DOHH2 (cell line): Measurements from ENCODE around the gene IRF9.

Experiments used
- H3F3A ChIP-seq: fragments of 200-600 bp; sonication (generic), shearing (Covaris generic); 2 replicates; pipeline ENCODE4 v1.6.0; 2016; ENCODE audit warnings: antibody characterized with exemption, mild to moderate bottlenecking; ENCODE audit not compliant: control insufficient read depth, insufficient read depth
- H3K27ac ChIP-seq: fragments of 200-600 bp; sonication (generic); 2 replicates; pipeline ENCODE4 v1.5.1; 2014; ENCODE audit warnings: low read depth, mild to moderate bottlenecking, low read length, moderate library complexity
- H3K27me3 ChIP-seq: fragments of 200-600 bp; sonication (generic); 2 replicates; pipeline ENCODE4 v1.6.1; 2014; ENCODE audit warnings: mild to moderate bottlenecking, low read length, mixed read lengths; ENCODE audit not compliant: control insufficient read depth
- H3K36me3 ChIP-seq: fragments of 200-600 bp; sonication (generic); 2 replicates; pipeline ENCODE4 v1.6.1; 2014; ENCODE audit warnings: mild to moderate bottlenecking, low read length, moderate library complexity, mixed read lengths; ENCODE audit not compliant: control insufficient read depth
- H3K4me1 ChIP-seq: fragments of 200-600 bp; sonication (generic); 2 replicates; pipeline ENCODE4 v1.6.1; 2014; ENCODE audit warnings: mild to moderate bottlenecking, low read length, mixed read lengths; ENCODE audit not compliant: control insufficient read depth
- H3K4me2 ChIP-seq: fragments of 200-600 bp; sonication (generic); 2 replicates; pipeline ENCODE4 v1.6.0; 2014; ENCODE audit warnings: mild to moderate bottlenecking, low read length, moderate library complexity
- H3K4me3 ChIP-seq: fragments of 200-600 bp; sonication (generic); 2 replicates; pipeline ENCODE4 v1.5.1; 2014; ENCODE audit warnings: mild to moderate bottlenecking, low read length, mixed read lengths
- H3K79me2 ChIP-seq: fragments of 200-600 bp; sonication (generic); 2 replicates; pipeline ENCODE4 v1.6.1; 2014; ENCODE audit warnings: mild to moderate bottlenecking, low read length, mixed read lengths; ENCODE audit not compliant: control insufficient read depth
- H3K9me2 ChIP-seq: fragments of 200-600 bp; sonication (generic); replicated peaks from 2 replicates; pipeline ENCODE4 v1.6.1; 2014; ENCODE audit warnings: mild to moderate bottlenecking, low read length, mixed read lengths; ENCODE audit not compliant: control insufficient read depth
- H3K9me3 ChIP-seq: fragments of 200-600 bp; sonication (generic); 2 replicates; pipeline ENCODE4 v1.6.1; 2014; ENCODE audit warnings: antibody characterized with exemption, low read length, mixed read lengths; ENCODE audit not compliant: control insufficient read depth, insufficient read depth
- H4K20me1 ChIP-seq: fragments of 200-600 bp; sonication (generic); 2 replicates; pipeline ENCODE4 v1.6.0; 2014; ENCODE audit warnings: low read depth, mild to moderate bottlenecking, antibody characterized with exemption, low read length, moderate library complexity; ENCODE audit not compliant: control insufficient read depth, insufficient read depth
- CTCF ChIP-seq: fragments of 200-600 bp; sonication (generic); IDR thresholded peaks from one replicate; pipeline ENCODE4 v1.5.1; 2014; ENCODE audit warnings: antibody characterized with exemption, mild to moderate bottlenecking, low read depth, low read length; ENCODE audit not compliant: poor library complexity, severe bottlenecking
- EZH2phosphoT487 ChIP-seq: fragments of 200-600 bp; sonication (generic); IDR thresholded peaks from 2 replicates; pipeline ENCODE4 v1.6.1; 2017; ENCODE audit warnings: borderline replicate concordance, mild to moderate bottlenecking, antibody characterized with exemption, low read length, moderate library complexity, mixed read lengths

Gene IRF9

DNA sequence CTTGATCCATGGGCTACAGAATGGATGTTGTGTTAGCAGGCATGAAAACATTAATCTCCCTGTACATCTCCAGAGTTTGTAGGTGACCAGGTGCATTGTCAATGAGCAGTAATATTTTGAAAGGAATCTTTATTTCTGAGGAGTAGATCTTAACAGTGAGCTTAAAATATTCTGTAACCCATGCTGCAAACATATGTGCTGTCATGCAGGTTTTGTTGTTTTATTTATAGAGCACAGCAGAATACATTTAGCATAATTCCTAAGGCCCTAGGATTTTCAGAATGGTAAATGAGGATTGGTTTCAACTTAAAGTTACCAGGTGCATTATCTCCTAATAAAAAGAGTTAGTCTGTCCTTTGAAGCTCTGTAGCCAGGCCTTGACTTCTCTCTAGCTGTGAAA lies 34.1 kb upstream of the IRF9 start:
- Histone ChIP-seq H3K79me2 (no peaks in the 10 kb centered on the region), H3K4me1 (peaks cover 15% of the 10 kb centered on the region), H3K27ac (no peak overlapping the region), H4K20me1 (no peaks in the 10 kb centered on the region), H3K9me3 (no peaks in the 10 kb centered on the region), H3K36me3 (peaks cover 14% of the 10 kb centered on the region; the same call in 1 of the 2 replicates), H3K9me2 (no peaks in the 10 kb centered on the region), H3K4me2 (no peak overlapping the region), H3F3A (peaks cover 11% of the 10 kb centered on the region; the same call in 1 of the 2 replicates), H3K4me3 (no peak overlapping the region), H3K27me3 (no peaks in the 10 kb centered on the region)
- no peak for TF ChIP-seq EZH2phosphoT487
- TF ChIP-seq CTCF, result no peak

DNA sequence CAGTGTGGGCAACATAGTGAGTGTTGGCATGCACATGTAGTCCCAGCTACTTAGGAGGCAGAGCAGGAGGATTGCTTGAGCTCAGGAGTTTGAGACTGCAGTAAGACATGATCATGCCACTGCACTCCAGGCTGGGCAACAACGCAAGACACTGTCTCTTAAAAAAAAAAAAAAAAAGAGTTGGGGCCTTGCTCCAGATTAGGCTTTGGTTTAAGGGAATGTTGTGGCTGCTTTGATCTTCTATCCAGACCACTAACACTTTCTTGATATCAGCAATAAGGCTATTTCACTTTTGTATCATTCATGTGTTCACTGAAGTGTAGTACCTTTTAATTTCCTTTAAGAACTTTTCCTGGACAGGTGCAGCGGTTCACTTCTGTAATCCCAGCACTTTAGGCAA lies 33.4 kb upstream of the IRF9 start:
- Histone ChIP-seq H3K9me2 (no peaks in the 10 kb centered on the region), H3K27ac (no peak overlapping the region), H4K20me1 (no peaks in the 10 kb centered on the region), H3K27me3 (no peaks in the 10 kb centered on the region), H3K4me3 (no peak overlapping the region), H3K4me1 (peaks cover 15% of the 10 kb centered on the region), H3F3A (peaks cover 11% of the 10 kb centered on the region; the same call in 1 of the 2 replicates), H3K79me2 (no peaks in the 10 kb centered on the region), H3K4me2 (peak overlapping the region; percentile 28), H3K36me3 (peaks cover 11% of the 10 kb centered on the region; the same call in 1 of the 2 replicates), H3K9me3 (no peaks in the 10 kb centered on the region)
- no peak for TF ChIP-seq CTCF
- TF ChIP-seq EZH2phosphoT487, result no peak

DNA sequence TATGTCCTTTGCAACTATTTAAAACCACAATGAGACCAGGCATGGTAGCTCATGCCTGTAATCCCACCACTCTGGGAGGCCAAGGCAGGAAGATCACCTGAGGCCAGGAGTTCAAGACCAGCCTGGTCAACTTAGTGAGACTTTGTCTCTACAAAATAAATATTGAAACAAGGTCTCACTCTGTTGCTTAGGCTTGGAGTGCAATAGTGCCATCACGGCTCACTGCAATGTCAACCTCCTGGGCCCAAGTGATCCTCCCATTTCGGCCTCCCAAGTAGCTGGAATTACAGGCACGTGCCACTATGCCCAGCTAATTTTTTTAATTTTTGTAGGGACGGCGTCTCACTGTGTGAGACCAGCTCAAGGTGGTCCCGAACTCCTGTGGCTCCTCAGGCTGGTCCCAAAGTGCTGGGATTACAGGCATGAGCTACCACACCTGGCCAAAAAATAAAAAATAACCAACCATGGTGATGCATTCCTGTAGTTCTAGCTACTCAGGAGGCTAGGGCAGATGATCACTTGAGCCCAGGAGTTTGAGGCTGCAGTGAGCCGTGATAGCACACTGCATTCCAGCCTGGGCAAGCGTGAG lies 31.6 kb upstream of the IRF9 start:
- no peaks in the 10 kb centered on the region for H3K79me2 ChIP-seq
- peaks cover 15% of the 10 kb centered on the region for H3K4me1 ChIP-seq
- H3K36me3 ChIP-seq, result no peaks in the 10 kb centered on the region
- TF ChIP-seq EZH2phosphoT487, result no peak
- H3K4me2 ChIP-seq, result no peak overlapping the region
- H3K9me3 ChIP-seq, result no peaks in the 10 kb centered on the region
- H3F3A ChIP-seq, result peaks cover 11% of the 10 kb centered on the region
- H3K9me2 ChIP-seq, result no peaks in the 10 kb centered on the region
- H3K27ac ChIP-seq, result no peak overlapping the region
- no peaks in the 10 kb centered on the region for H3K27me3 ChIP-seq
- no peak overlapping the region for H3K4me3 ChIP-seq
- no peaks in the 10 kb centered on the region for H4K20me1 ChIP-seq

- no peak within 1 kb of the TSS for H3K27ac ChIP-seq
These were observed 30.7 kb upstream of the IRF9 start, which contains the start of gene FITM1 for GRCh38 chr14:24130380-24130716. Gene FITM1, plus strand, starts transcription at chr14:24130659. Its CDS starts 905 bp downstream, at chr14:24131564.

More at GRCh38 chr14:24130380-24130716, 30.7 kb upstream of the IRF9 start, which contains the start of gene FITM1:
- no peaks in the 10 kb centered on the region for H3K9me3 ChIP-seq
- H3K36me3 ChIP-seq, result no peaks in the 10 kb centered on the region
- H3K4me1 ChIP-seq, result peaks cover 20% of the 10 kb centered on the region
- no peak for TF ChIP-seq CTCF
- TF ChIP-seq EZH2phosphoT487, result no peak
- H3K9me2 ChIP-seq, result no peaks in the 10 kb centered on the region
- H3K4me2 ChIP-seq, result no peak within 1 kb of the TSS
- H3F3A ChIP-seq, result peaks cover 11% of the 10 kb centered on the region
- no peaks in the 10 kb centered on the region for H3K79me2 ChIP-seq
- no peaks in the 10 kb centered on the region for H4K20me1 ChIP-seq
- H3K27me3 ChIP-seq, result no peaks in the 10 kb centered on the region
- H3K4me3 ChIP-seq, result no peak within 1 kb of the TSS
